ENCODE results near the gene NFYB.

DNA sequence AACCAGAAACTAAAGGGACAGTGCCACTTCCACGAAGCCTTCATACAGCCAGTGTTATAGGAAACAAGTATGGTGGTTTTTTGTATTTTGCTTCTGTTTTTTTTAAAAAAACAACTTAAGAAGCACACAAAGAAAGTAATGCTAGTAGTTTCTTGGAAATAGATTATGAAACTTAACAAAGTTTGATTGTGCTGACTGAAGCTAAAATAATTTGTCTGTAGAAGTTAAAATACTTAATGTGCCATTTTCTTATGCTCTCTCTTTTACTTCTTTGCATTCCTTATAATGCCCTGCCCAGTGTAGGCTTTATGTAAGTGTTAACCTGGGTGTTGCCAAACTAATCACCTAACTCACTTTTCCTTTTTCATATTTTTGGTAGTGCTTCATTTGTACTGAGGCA is 57.2 kb downstream of the NFYB start:
- TF ChIP-seq, protein P1, sequence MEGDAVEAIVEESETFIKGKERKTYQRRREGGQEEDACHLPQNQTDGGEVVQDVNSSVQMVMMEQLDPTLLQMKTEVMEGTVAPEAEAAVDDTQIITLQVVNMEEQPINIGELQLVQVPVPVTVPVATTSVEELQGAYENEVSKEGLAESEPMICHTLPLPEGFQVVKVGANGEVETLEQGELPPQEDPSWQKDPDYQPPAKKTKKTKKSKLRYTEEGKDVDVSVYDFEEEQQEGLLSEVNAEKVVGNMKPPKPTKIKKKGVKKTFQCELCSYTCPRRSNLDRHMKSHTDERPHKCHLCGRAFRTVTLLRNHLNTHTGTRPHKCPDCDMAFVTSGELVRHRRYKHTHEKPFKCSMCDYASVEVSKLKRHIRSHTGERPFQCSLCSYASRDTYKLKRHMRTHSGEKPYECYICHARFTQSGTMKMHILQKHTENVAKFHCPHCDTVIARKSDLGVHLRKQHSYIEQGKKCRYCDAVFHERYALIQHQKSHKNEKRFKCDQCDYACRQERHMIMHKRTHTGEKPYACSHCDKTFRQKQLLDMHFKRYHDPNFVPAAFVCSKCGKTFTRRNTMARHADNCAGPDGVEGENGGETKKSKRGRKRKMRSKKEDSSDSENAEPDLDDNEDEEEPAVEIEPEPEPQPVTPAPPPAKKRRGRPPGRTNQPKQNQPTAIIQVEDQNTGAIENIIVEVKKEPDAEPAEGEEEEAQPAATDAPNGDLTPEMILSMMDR (IDR thresholded peaks at IDR 0.05): no peak
- TF ChIP-seq POLR2A (IDR thresholded peaks at IDR 0.05) (no peak), POLR2AphosphoS5 (IDR thresholded peaks at IDR 0.05) (no peak), EP300 (IDR thresholded peaks at IDR 0.05) (no peak)

Data from upper lobe of left lung (tissue), 4 donors.